HG03135 (cell line): Measurements from ENCODE around the gene TECR.
"Not testable (repeated sequence)": the region's sequence is repeated elsewhere in the genome, so short reads cannot be mapped to it uniquely, and the experiment has no call there.

Experiments used
- ATAC-seq: cut with Tn5 transposase; IDR thresholded peaks from one replicate; pipeline ENCODE4 v1.9.1; 2021; ENCODE audit warnings: mild to moderate bottlenecking, moderate library complexity; ENCODE audit not compliant: unreplicated experiment

Gene TECR

DNA sequence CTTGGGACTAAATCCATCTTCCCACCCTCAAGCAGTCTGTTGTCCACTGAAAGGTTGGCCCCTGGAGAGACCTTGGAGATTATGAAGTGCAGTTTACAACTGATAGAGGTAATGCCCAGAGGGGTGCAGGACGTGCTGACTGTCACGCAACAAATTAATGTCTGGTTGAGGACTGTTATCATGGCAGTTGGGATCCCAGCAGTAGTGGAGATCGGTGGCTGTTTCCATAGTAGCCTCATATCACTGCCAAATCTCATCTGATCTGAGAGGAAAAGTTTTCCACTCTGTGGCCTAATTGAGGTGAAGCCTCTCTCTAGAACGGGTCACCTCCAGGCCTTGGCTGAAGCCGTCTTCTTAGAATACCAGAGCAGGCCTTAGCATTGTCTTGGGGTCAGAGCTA is 4.1 kb downstream of the TECR start:
- ATAC-seq, result no peak

- no peak for ATAC-seq
Measured at GRCh38 chr19:14536926-14537692, 7.7 kb downstream of the TECR start.

DNA sequence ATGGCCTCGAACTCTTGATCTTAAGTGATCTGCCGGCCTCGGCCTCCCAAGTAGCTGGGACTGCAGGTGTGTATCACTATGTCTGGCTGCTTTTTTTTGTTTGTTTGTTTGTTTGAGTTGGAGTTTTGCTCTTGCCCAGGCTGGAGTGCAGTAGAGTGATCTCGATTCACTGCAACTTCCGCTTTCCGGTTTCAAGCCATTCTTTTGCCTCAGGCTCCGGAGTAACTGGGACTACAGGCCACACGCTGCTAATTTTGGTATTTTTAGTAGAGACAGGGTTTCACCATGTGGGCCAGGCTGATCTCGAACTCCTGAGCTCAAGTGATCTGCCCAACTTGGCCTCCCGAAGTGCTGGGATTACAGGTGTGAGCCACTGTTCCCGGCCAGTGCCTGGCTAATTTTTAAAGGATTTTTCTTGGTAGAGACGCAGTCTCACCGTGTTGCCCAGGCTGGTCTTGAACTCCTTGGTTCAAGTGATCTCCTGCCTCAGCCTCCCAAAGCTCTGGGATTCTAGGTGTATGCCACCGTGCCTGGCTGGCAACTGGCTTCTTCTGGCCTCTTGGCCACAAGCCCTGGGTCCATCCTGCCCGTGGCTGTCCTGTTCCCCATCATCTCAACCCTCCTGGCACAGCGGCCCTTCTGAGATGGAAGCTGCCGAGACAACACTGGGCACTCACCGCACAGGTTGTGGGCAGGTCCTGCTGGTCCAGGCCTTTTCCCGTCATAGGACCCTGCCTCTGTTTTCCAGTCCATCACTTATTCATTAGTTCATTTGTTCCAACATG is 11.5 kb downstream of the TECR start:
- no peak for ATAC-seq

DNA sequence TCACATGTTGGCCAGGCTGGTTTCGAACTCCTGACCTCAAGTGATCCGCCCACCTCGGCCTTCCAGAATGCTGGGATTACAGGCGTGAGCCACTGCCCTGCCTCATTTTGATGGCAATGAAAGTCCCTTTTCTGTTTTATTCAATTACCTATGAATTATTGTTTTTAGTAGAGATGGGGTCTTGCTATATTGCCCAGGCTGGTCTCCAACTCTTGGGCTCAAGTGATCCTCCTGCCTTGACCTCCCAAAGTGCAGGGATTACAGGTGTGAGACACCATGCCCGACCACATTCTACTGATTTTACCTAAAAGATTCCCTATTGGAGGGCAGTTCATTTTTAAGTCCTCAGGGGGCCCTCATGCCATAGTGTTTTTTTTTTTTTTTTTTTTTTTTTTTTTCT is 12.6 kb downstream of the TECR start:
- ATAC-seq, result not testable (repeated sequence)

DNA sequence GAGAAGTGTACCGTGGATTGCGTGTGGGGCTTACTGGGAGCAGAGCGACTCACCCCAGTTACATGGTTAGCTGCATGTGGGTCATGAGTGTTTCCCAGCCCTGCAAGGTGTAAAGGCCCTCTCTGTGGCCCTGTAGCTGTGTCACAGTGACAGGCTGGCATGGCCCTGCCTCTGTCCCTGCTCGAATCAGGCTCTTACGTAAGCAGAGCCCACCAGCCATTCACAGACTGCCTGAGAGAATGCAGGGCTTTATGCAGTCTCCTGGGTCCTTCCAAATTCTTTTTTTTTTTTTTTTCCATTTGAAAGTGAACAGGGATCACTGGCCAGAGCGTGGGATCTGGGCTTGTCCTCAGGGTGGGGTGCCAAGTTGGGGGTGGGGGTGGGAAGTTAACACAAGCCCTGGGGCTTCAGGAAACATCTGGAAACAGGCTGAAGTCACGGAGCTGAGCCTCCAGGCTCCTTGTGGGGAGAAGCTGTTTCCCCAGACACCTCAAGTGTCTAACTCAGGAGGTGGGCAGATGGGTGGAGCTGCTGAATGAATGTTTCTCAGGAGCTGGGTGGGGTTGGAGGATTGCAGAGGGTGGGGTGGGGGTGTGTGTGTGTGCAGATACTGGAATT is 13.4 kb downstream of the TECR start:
- no peak for ATAC-seq

DNA sequence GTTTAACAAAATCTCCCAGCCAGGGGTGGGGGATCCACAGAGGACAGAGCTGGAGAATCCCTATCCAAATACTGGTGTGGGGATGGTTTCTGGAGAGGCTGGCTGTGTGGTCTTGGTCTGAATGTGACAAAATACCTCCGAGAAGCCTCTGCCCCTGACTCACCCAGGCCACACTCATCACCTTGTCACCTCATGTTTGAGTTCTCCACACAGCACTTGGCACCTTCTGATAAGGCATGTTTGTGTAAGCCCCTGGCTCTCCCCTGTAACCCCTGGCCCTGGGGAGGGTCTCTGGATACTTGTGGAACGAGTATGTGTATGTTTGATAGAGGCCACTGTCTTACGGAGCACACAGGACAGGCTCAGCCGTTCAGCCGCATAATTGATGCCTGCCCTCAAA is 14.7 kb downstream of the TECR start:
- no peak for ATAC-seq

DNA sequence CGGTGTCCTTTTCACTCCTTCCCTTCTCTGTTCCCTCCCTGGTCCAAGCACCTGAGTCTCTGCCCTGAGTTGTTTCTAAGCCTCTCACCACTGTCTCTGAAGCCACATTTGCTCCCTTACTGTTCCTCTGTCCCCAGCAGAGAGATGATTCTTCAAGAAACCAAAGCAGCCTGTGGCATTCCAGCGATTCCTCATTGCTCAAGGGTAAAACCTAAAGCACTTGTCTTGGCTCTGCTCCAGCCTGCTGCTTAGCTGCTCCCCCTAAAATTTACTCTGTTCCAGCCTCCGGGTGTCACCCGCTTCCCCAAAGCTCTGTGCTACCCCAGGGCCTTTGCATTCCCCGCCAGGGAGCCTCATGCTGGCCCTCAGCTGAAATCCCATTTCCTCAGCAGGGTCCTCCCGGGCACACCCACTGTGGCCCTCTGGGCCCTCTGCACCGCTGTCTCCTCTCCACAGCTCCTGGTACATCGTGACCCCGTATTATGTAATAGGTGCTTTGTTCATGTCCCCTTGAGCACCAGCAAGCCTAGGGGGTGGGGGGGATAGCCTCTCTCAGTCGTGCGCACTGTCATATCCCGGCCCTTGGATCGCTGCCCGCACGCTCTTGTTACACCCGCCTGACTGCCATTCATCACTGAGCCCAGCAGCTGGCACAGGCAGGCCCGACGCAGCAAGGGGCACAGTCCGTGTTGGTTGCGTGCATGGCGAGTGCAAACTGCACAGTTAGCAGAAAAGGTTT is 15.8 kb downstream of the TECR start:
- no peak for ATAC-seq

GRCh38 chr19:14545716-14546082 is 16.3 kb downstream of the TECR start:
- no peak for ATAC-seq

DNA sequence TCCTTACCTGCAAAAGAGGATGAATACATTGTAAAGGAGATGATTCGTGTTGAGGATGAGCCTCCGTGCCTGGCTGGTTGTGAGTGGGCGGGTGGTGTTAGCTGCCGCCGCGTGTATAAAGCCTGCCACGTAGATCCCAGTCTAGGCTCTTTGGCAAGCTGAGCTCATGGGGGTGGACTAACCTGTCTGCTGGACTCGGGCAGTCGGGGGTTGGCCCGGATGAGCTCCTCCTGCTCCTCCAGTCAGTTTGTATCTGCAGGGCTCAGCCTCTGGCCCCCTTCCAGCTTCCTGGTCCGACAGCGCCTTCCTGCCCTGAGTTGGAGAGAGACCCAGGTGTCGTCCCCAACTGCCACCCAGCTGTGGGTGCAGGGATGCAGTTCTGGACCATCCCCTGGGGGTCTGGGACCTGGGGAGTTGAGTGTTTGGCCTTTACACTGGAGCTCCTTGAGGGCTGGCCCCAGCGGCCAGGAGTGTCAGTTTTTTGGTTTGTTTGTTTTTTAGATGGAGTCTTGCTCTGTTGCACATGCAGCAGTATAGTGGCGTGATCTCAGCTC is 20.9 kb downstream of the TECR start:
- no peak for ATAC-seq

- not testable (repeated sequence) for ATAC-seq
Measured at GRCh38 chr19:14551134-14552005, 22.0 kb downstream of the TECR start.

- ATAC-seq, result not testable (repeated sequence)
Measured at GRCh38 chr19:14552006-14552360, 22.6 kb downstream of the TECR start.

DNA sequence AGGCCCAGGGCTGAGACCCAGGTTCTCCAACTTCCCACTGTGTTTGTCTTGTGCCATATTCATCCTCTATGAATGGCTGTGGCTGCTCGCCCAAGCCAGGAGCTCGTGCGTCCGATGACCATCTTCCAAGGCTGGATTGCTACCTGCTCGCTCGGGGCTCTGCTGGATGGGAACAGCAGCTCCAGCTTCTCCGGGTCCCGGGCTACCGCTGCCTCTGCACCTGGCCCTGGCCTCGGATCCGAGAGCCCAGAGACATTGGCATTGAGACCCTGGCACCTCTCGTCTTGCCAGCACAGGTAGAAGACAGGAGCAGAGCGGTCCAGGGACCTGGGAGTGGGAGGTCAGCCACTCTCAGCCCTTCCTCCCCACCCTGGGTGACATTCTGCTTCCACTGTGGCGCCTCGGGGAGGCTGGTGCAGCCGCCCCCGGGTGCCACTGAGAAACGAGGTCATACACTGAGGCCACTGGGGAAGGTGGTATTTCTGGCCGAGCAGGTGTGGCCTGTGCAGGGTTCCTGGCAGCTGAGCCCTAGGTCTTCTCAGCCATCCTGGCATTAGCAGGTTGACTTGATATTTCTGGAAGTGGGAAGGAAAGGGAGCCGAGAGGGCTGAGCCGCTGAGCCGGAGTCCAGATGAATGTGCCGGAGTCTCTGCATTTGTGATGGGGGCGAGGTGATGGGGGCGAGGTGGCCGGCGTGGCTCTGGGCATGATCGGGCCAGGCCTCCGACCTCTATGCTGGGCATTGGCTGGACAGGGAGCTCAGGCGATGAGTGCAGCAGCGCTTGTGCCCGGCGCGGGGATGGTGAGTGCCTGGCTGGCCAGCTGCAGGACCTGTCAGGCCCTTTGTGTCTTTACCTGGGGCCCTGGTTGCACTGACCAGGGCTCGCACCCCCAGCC is 23.9 kb downstream of the TECR start:
- ATAC-seq, result no peak

DNA sequence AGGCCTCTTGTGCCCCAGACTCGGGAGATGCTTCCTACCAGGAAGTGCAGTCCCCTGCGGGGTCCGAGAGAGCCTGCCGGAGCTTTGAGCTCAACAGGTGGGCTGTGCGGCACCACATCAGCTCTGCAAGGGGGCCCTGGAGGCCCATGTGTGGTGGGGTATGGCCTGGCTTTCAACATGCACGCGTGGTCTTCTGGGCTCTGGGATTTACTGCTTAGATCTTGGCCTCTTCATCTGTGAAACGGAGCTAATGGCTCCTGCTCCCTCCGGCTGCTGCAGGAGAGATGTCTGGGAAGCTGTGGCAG is 24.5 kb downstream of the TECR start:
- no peak for ATAC-seq

DNA sequence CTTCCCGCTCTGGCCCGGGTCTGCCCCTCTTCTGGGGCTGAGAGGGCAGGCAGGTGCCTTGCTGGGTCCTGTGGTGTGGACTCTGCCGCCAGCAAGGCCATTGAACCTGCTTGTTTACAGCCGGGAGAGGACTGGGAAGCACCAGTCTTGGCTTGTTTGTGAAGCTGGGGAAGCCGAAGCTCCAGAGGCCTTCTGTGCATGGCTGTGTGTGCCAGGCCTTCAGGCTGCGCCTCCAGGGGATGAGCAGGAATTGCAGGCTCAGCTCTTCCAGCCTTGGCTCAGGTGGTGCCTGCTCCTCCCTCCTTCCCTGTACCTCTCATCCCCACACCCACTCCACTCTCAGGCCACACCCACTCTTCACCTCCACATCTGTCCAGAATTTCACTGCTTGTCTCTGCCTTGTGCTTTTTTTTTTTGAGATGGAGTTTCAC is 25.0 kb downstream of the TECR start:
- no peak for ATAC-seq

GRCh38 chr19:14555918-14556661 is 26.7 kb downstream of the TECR start:
- ATAC-seq, result no peak

GRCh38 chr19:14556662-14557188 is 27.3 kb downstream of the TECR start:
- no peak for ATAC-seq

- no peak for ATAC-seq
Measured at GRCh38 chr19:14558370-14559066, 29.1 kb downstream of the TECR start.
